Endodermal cell (in vitro differentiated cells): Measurements from ENCODE around the gene DNAJC4. TPM values are rescaled to one million over a fixed set of nuclear protein-coding genes. Genes with fewer than 3 reads are reported as not detected.

Source experiments
- DNase-seq: peaks from one replicate; pipeline ENCODE4 v3.0.0-alpha.2; 2017
- H3K27ac ChIP-seq: 2 replicates; pipeline ENCODE4 v1.5.1; 2013; ENCODE audit warnings: mild to moderate bottlenecking, low read depth, low read length, moderate library complexity
- H3K27me3 ChIP-seq: 2 replicates; pipeline ENCODE4 v1.6.1; 2013; ENCODE audit warnings: mild to moderate bottlenecking, low read length, moderate library complexity; ENCODE audit not compliant: insufficient read depth, control insufficient read depth, poor library complexity, severe bottlenecking
- H3K36me3 ChIP-seq: 2 replicates; pipeline ENCODE4 v1.7.0; 2013; ENCODE audit warnings: mild to moderate bottlenecking, low read length, moderate library complexity; ENCODE audit not compliant: control insufficient read depth, insufficient read depth
- H3K4me1 ChIP-seq: one replicate; pipeline ENCODE4 v1.7.0; 2013; ENCODE audit warnings: low read length; ENCODE audit not compliant: control insufficient read depth, insufficient read depth
- H3K4me3 ChIP-seq: 2 replicates; pipeline ENCODE4 v1.5.1; 2013; ENCODE audit warnings: mild to moderate bottlenecking, low read length, moderate library complexity
- H3K9ac ChIP-seq: 2 replicates; pipeline ENCODE4 v1.6.1; 2013; ENCODE audit warnings: mild to moderate bottlenecking, low read length, moderate library complexity; ENCODE audit not compliant: poor library complexity, severe bottlenecking; ENCODE audit errors: extremely low read depth
- H3K9me3 ChIP-seq: 2 replicates; pipeline ENCODE4 v1.6.1; 2013; ENCODE audit warnings: mild to moderate bottlenecking, low read length, moderate library complexity; ENCODE audit not compliant: control insufficient read depth
- H3K27ac Mint-ChIP-seq: 2 replicates; pipeline ENCODE4 v1.8.0; 2020; ENCODE audit warnings: mixed read lengths
- H3K27me3 Mint-ChIP-seq: 2 replicates; pipeline ENCODE4 v1.8.0; 2021; ENCODE audit warnings: mild to moderate bottlenecking, mixed read lengths; ENCODE audit not compliant: insufficient read depth
- H3K36me3 Mint-ChIP-seq: 2 replicates; pipeline ENCODE4 v1.8.0; 2020; ENCODE audit warnings: low read depth, mixed read lengths
- H3K4me1 Mint-ChIP-seq: 2 replicates; pipeline ENCODE4 v1.8.0; 2020; ENCODE audit warnings: mixed read lengths
- H3K4me3 Mint-ChIP-seq: 2 replicates; pipeline ENCODE4 v1.8.0; 2020; ENCODE audit warnings: mild to moderate bottlenecking, moderate library complexity, mixed read lengths
- H3K9me3 Mint-ChIP-seq: 2 replicates; pipeline ENCODE4 v1.8.0; 2020; ENCODE audit warnings: mild to moderate bottlenecking, mixed read lengths
- CTCF ChIP-seq: fragments of 200-600 bp; sonication (generic); conservative IDR thresholded peaks from 2 replicates; pipeline ENCODE4 v1.5.0; 2021; ENCODE audit warnings: antibody characterized with exemption, mild to moderate bottlenecking
- WGBS, 2 experiments: methylation state at CpG; one replicate each; pipeline versions ENCODE4 v1.1.5 to v1.1.7; 2013; ENCODE audit warnings: missing lambda C conversion rate in 2 of 2, mixed read lengths in 1 of 2; ENCODE audit not compliant: insufficient coverage in 1 of 2, insufficient read length in 1 of 2; 5-methylcytosine and 5-hydroxymethylcytosine counted together
- total RNA-seq, 2 donors: library from RNA; stranded (reverse); fragmentation: NEBNext Ultra II Directional in 1 of 2; extraction: Animal tissue kit (Norgen Biotek cat#: 25700) in 1 of 2; gene quantifications; 2 replicates in 1 of 2; 3 replicates in 1 of 2; pipeline ENCODE4 v1.2.1, GENCODE V29; 2021

DNAJC4 gene
- total RNA-seq, 2 donors from 2014 or later, result 20.3 to 22.9 TPM

- WGBS, 2 experiments, result 89 to 94% methylated on average over 5 to 12 of the region's 12 CpGs
- peak overlapping the region; percentile 64 for H3K27ac Mint-ChIP-seq
These were observed 1.1 kb upstream of the DNAJC4 start for GRCh38 chr11:64229090-64229743.

GRCh38 chr11:64229744-64230170, 591 bp upstream of the DNAJC4 start:
- 61 to 77% methylated on average over 12 to 13 of the region's 13 CpGs for WGBS, 2 experiments
- peak overlapping the region; percentile 30 for H3K9ac ChIP-seq
- Mint-ChIP-seq H3K4me3 (peak overlapping the region; percentile 72), H3K4me1 (peaks cover 13% of the 10 kb centered on the region), H3K27me3 (peaks cover 6% of the 10 kb centered on the region), H3K27ac (peak overlapping the region; percentile 77), H3K9me3 (no peaks in the 10 kb centered on the region), H3K36me3 (no peaks in the 10 kb centered on the region)
- no peaks in the 10 kb centered on the region for H3K9me3 ChIP-seq
- H3K4me3 ChIP-seq, result peak overlapping the region; percentile 85
- H3K27ac ChIP-seq, result peak overlapping the region; percentile 74
- H3K27me3 ChIP-seq, result no peaks in the 10 kb centered on the region
- H3K36me3 ChIP-seq, result no peaks in the 10 kb centered on the region
- H3K4me1 ChIP-seq, result peaks cover 4% of the 10 kb centered on the region
- TF ChIP-seq CTCF, result no peak
- no peak for DNase-seq

More at GRCh38 chr11:64229090-64229743, 1.1 kb upstream of the DNAJC4 start:
- DNase-seq, result no peak
- Histone ChIP-seq H3K36me3 (no peaks in the 10 kb centered on the region), H3K9ac (no peak overlapping the region), H3K9me3 (no peaks in the 10 kb centered on the region), H3K27ac (peak overlapping the region; percentile 74), H3K4me1 (peaks cover 4% of the 10 kb centered on the region), H3K4me3 (no peak overlapping the region), H3K27me3 (no peaks in the 10 kb centered on the region)
- no peak for TF ChIP-seq CTCF
- peak overlapping the region; percentile 72 for H3K4me3 Mint-ChIP-seq
- H3K36me3 Mint-ChIP-seq, result no peaks in the 10 kb centered on the region
- peaks cover 6% of the 10 kb centered on the region for H3K27me3 Mint-ChIP-seq
- peaks cover 13% of the 10 kb centered on the region for H3K4me1 Mint-ChIP-seq
- H3K9me3 Mint-ChIP-seq, result no peaks in the 10 kb centered on the region

GRCh38 chr11:64230985-64231365, 627 bp downstream of the DNAJC4 start:
- H3K27ac Mint-ChIP-seq, result peak overlapping the region; percentile 81
- H3K36me3 Mint-ChIP-seq, result no peaks in the 10 kb centered on the region
- Histone ChIP-seq H3K27me3 (no peaks in the 10 kb centered on the region), H3K27ac (no peak overlapping the region), H3K4me1 (peaks cover 4% of the 10 kb centered on the region), H3K9me3 (no peaks in the 10 kb centered on the region), H3K9ac (peak overlapping the region; percentile 49), H3K4me3 (peak overlapping the region; percentile 85), H3K36me3 (no peaks in the 10 kb centered on the region)
- H3K9me3 Mint-ChIP-seq, result no peaks in the 10 kb centered on the region
- DNase-seq, result no peak
- peaks cover 13% of the 10 kb centered on the region for H3K4me1 Mint-ChIP-seq
- TF ChIP-seq CTCF, result no peak
- WGBS, 2 experiments, result 8 to 17% methylated on average over 3 to 8 of the region's 8 CpGs
- peaks cover 6% of the 10 kb centered on the region for H3K27me3 Mint-ChIP-seq
- H3K4me3 Mint-ChIP-seq, result peak overlapping the region; percentile 72
